Myometrial cell (primary cell): ENCODE data around the gene CD8B. TPM values are rescaled to one million over a fixed set of nuclear protein-coding genes. Genes with fewer than 3 reads are reported as not detected.

ENCODE experiments used
- total RNA-seq: library from RNA; depleted of rRNA; stranded (reverse); fragments of >200 nt; gene quantifications from 2 replicates; pipeline ENCODE4 v1.2.3, GENCODE V29; 2015

Gene CD8B
- total RNA-seq, result not detected in 2 replicates

DNA sequence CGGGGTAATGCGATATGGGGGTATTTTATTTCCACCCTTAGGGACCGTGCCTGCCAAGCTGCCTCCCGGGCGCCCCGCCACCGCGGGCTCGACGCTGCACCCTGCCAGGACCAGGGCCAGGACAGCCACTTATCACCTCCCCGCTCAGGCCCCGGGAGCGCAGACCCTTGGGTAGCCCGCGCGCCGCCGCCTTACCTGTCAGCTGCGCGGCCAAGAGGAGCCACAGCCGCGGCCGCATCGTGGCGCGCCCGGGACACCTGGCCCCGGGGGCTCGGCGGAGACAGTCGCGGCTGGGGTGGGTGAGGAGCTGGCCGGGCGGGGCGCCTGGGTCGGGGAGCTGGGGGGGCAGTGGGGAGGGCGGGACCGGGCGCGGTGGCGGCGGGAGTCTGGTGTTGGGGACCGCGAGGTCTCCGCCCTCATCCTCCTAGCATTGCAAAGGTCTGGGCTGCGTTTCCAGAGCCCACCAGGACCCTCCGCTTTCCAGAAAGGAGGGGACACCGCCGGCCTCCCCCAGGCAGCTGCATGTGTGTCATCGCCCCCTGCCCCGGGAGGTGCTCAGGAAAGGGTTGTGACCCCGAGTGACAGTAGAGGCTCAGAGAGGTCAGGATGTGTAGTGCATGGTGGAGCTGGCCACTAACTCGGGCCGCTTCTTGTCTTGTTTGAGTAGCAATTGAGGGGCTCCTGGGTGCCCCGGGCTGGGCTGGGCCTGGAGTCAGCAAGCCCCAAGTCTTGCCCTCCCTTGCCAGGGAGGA, at the start of gene CD8B:
Gene CD8B, minus strand, starts transcription at position 259 of the 752 bp plus-strand sequence. Its CDS starts 21 bp downstream, at position 238.

DNA sequence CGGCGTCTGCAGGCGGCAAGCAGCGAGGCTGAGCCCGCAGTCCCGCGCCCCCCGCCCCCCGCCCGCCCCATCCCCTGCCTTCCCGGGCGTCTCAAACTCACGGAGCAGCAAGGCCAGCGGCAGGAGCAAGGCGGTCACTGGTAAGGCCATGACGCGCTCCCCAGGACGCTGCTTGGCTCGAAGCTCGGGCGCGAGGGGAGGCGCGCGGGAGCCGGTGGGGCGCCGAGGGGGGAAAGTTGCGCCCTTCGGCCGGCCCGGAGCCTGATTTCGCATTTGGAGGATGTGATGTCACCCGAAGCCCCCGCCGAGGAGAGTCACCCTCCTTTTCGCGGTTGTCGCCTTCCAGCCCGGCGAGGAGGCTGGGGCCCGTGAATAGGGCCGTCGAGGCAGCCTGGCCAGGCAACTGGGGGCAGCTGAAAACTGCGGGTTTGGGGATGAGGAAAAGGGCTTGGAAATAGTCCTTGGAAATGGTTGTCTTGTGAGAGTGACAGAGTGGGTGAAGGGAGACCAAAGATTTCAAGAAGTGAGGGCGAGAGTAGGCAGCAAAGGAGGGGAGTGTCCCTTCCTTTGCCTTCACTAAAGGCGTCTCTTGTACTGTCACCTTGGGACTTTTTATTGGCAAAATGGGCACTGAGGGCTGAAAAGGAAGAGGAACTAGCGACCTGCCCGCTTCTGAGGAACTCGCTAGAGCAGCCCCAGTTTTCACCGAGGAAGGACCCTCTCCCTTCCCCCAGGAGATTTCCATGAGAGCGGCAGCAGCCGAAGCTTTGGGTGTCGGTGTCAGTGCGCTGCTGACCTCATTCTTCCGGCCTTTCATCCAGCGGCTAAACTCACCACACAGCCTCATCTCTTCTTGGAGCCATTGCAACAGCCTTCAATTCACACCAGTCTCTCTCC, 70.8 kb downstream of the CD8B start, which contains the start of gene CD8A:
Gene CD8A, minus strand, starts transcription at position 238 of the 897 bp plus-strand sequence. Its CDS starts 88 bp downstream, at position 150.

Other genes starting within 250 kb of the CD8B start
- gene RNF103, start 238.0 kb downstream of the CD8B start, total RNA-seq, result 11.0 and 18.1 TPM in 2 replicates
- 8.2 and 17.6 TPM in 2 replicates for gene RMND5A, start 141.6 kb downstream of the CD8B start, total RNA-seq
- gene CD8A, start 71.0 kb downstream of the CD8B start, total RNA-seq, result not detected in 2 replicates
- under 0.01 and 0.35 TPM in 2 replicates for gene RGPD1, start 80.2 kb upstream of the CD8B start, total RNA-seq
- not detected in 2 replicates for gene PLGLB1, start 160.0 kb upstream of the CD8B start, total RNA-seq